ENCODE results near the gene SEPSECS. TPM values are rescaled to one million over a fixed set of nuclear protein-coding genes. Genes with fewer than 3 reads are reported as not detected.

Gene SEPSECS
- total RNA-seq, 4 donors from 2014 or later = 3.3 to 9.0 (median 7.1) TPM

DNA sequence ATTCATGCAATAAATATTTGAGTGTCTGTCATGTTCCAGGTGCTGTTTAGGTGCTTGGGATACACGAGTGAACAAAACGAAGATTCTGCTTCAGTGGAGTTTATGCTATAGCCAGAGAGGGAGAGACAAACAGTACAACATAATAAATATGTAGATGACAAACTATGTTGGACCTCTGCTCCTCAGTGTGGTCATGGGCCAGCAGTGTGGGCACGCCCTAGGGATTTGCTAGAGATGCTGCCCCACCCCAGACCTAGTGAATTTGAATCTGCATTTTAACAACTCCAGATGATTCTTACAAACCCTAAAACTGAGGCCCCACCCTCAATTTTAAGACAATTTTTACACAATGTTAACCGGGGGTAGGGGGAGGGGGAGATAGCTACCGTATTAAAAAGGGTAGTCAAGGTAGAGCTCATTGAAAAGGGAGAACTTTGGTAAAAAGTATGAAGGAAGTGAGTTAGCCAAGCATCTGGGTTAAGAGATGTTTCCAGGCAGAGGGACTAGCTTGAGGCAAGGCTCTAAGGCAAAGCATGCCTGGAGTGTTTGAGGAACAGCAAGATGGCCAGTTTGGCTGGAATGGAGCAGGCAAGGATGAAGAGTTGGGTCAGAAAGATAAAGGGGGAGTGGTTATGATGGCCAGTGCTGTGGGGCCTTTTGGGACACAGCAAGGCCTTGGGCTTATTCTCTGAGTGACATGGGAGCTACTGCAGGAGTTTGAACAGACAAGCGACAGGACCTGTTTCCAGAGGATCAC lies 42.4 kb downstream of the SEPSECS start:
- H3K4me3 ChIP-seq = no peak overlapping the region

GRCh38 chr4:25117274-25117673 lies 43.0 kb downstream of the SEPSECS start:
- H3K9me3 ChIP-seq = no peaks in the 10 kb centered on the region
- no peak for ATAC-seq
- no peaks in the 10 kb centered on the region for H3K4me1 ChIP-seq
- no peaks in the 10 kb centered on the region for H3K27me3 ChIP-seq
- no peak overlapping the region for H3K4me3 ChIP-seq
- H3K27ac ChIP-seq = no peak overlapping the region
- TF ChIP-seq EP300 (IDR thresholded peaks at IDR 0.05) (no peak), POLR2AphosphoS5 (IDR thresholded peaks at IDR 0.05) (no peak), POLR2A (IDR thresholded peaks at IDR 0.05) (no peak), CTCF (IDR thresholded peaks at IDR 0.05) (no peak)
- WGBS, 2 donors (ENCODE audit: low coverage in 1 of 2) = 87 to 94% methylated on average over 3 to 4 of the region's 4 CpGs
- H3K36me3 ChIP-seq = peaks cover 0 to 2% of the 10 kb centered on the region in 2 donors

More for the DNA sequence above, 42.4 kb downstream of the SEPSECS start:
- H3K27ac ChIP-seq = no peak overlapping the region
- WGBS, 2 donors (ENCODE audit: low coverage in 1 of 2) = 75 to 89% methylated on average over 4 to 5 of the region's 6 CpGs
- no peaks in the 10 kb centered on the region for H3K4me1 ChIP-seq
- H3K36me3 ChIP-seq = peaks cover 0 to 8% of the 10 kb centered on the region in 2 donors
- no peaks in the 10 kb centered on the region for H3K27me3 ChIP-seq
- no peak for TF ChIP-seq POLR2AphosphoS5 (IDR thresholded peaks at IDR 0.05)
- no peak for TF ChIP-seq POLR2A (IDR thresholded peaks at IDR 0.05)
- no peak for TF ChIP-seq EP300 (IDR thresholded peaks at IDR 0.05)
- TF ChIP-seq CTCF (IDR thresholded peaks at IDR 0.05) = no peak
- no peaks in the 10 kb centered on the region for H3K9me3 ChIP-seq
- ATAC-seq = no peak

DNA sequence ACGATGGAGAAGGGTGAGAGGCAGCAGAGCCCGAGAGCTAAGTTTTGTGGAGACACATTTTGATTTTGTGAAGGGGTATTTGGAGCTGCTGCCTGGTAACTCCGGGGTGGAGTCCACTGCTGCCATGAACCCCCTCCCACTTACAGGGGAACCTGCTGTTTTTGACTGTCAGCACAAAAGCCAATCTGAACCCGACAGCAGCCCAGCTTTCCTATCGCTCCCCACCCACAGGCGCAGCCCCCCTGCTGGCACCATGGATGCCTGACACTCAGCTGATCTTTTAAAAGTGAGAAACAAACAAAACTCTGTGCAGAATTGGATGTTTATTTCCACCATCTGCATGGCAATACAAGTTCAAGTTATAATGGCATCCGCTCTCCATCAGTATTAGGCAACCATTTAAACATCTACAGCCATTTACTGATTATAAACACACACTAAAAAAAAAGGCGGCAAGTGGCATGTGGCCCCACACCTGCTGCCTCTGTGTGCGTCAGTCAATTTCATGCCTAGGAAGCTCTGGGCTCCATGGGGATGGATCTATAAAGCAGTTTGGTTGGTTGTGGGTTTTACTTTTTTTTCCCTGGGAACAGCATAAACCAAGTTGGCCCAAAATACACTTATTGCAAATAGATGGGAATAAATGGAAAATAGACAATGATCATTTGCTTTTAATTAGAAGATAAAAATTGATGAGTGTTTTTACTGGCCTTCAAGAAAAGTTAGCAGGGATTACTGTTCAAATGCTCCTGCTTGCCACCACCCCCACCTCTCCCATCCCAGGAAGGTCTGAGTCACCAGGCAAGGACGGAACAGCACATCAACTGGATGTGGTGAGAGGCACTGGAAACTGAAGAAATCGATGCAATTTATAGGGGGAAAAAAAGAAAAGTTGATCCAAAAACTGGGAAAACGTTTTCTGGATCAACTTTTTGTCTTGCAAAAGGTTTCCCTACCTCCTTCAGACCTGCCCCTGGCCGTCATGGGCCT lies 46.0 kb downstream of the SEPSECS start:
- ATAC-seq = no peak
- Histone ChIP-seq H3K27me3 (no peaks in the 10 kb centered on the region), H3K36me3 (no peaks in the 10 kb centered on the region), H3K27ac (no peak overlapping the region), H3K4me1 (no peaks in the 10 kb centered on the region), H3K9me3 (no peaks in the 10 kb centered on the region), H3K4me3 (no peak overlapping the region)
- TF ChIP-seq POLR2A (IDR thresholded peaks at IDR 0.05) = no peak
- TF ChIP-seq POLR2AphosphoS5 (IDR thresholded peaks at IDR 0.05) = no peak
- no peak for TF ChIP-seq EP300 (IDR thresholded peaks at IDR 0.05)
- no peak for TF ChIP-seq CTCF (IDR thresholded peaks at IDR 0.05)
- WGBS, 2 donors (ENCODE audit: low coverage in 1 of 2) = 60 to 83% methylated on average over 6 to 10 of the region's 13 CpGs

DNA sequence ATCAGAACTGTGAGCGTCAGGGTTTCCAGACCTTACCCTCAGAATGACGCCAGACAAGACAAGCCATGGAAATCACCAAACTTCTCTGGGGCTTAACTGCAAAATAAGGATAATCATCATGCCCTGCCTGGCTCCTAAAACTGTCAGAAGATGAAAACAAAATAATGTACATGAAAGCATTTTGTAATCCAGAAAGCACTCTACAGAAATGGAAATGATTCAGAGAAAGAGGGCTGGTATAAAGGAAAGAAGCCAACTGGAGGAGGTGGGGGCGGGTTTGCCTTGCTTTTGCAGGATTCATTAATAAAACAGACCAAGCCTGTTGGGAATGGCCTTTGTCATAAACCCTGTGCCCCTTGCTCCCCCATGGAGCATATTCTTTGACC lies 47.3 kb downstream of the SEPSECS start:
- 64 to 67% methylated on average over 1 to 3 of the region's 3 CpGs for WGBS, 2 donors (ENCODE audit: low coverage in 1 of 2)
- no peaks in the 10 kb centered on the region for H3K36me3 ChIP-seq
- H3K4me3 ChIP-seq = no peak overlapping the region
- no peak overlapping the region for H3K27ac ChIP-seq
- no peaks in the 10 kb centered on the region for H3K9me3 ChIP-seq
- no peak for ATAC-seq
- no peaks in the 10 kb centered on the region for H3K4me1 ChIP-seq
- no peaks in the 10 kb centered on the region for H3K27me3 ChIP-seq
- TF ChIP-seq POLR2AphosphoS5 (IDR thresholded peaks at IDR 0.05) (no peak), EP300 (IDR thresholded peaks at IDR 0.05) (no peak), POLR2A (IDR thresholded peaks at IDR 0.05) (no peak), CTCF (IDR thresholded peaks at IDR 0.05) (no peak)
